RWPE2 (cell line): Measurements from ENCODE around the gene SPATA3.

Experiments used
- ATAC-seq: fragments of 200-7000 bp; cut with Tn5 transposase; 3 replicates; pipeline ENCODE4 v1.9.1; 2021; ENCODE audit warnings: low read depth
- DNase-seq: peaks from one replicate; pipeline ENCODE4 v3.0.0-alpha.2; 2020; ENCODE audit warnings: low spot score
- H3K27ac ChIP-seq: fragments of 450-650 bp; 2 replicates; pipeline ENCODE4 v1.5.1; 2017; ENCODE audit warnings: mild to moderate bottlenecking; ENCODE audit not compliant: poor library complexity, severe bottlenecking
- H3K27me3 ChIP-seq: fragments of 250-450 bp; sonication (Bioruptor Pico); 2 replicates; pipeline ENCODE4 v1.5.1; 2021; ENCODE audit warnings: mild to moderate bottlenecking, moderate library complexity; ENCODE audit not compliant: insufficient read depth, poor library complexity, severe bottlenecking
- H3K36me3 ChIP-seq: fragments of 250-450 bp; sonication (Bioruptor Pico); 2 replicates; pipeline ENCODE4 v1.5.1; 2020; ENCODE audit warnings: low read depth, mild to moderate bottlenecking, moderate library complexity
- H3K4me1 ChIP-seq: fragments of 250-450 bp; sonication (Bioruptor Pico); 2 replicates; pipeline ENCODE4 v1.5.1; 2021; ENCODE audit warnings: mild to moderate bottlenecking, moderate library complexity; ENCODE audit not compliant: insufficient read depth, poor library complexity, severe bottlenecking
- H3K4me3 ChIP-seq: fragments of 250-450 bp; sonication (Bioruptor Pico); 2 replicates; pipeline ENCODE4 v1.5.1; 2021; ENCODE audit warnings: mild to moderate bottlenecking, moderate library complexity; ENCODE audit not compliant: severe bottlenecking
- H3K9me3 ChIP-seq: fragments of 250-450 bp; sonication (Bioruptor Pico); 2 replicates; pipeline ENCODE4 v1.5.1; 2021; ENCODE audit warnings: mild to moderate bottlenecking, moderate library complexity; ENCODE audit not compliant: severe bottlenecking
- TF ChIP-seq, protein P1 (sequence below): fragments of 450-650 bp; IDR thresholded peaks from one replicate; pipeline ENCODE4 v1.5.1; 2017; ENCODE audit warnings: mild to moderate bottlenecking, moderate library complexity; ENCODE audit not compliant: poor library complexity, severe bottlenecking

Gene SPATA3

DNA sequence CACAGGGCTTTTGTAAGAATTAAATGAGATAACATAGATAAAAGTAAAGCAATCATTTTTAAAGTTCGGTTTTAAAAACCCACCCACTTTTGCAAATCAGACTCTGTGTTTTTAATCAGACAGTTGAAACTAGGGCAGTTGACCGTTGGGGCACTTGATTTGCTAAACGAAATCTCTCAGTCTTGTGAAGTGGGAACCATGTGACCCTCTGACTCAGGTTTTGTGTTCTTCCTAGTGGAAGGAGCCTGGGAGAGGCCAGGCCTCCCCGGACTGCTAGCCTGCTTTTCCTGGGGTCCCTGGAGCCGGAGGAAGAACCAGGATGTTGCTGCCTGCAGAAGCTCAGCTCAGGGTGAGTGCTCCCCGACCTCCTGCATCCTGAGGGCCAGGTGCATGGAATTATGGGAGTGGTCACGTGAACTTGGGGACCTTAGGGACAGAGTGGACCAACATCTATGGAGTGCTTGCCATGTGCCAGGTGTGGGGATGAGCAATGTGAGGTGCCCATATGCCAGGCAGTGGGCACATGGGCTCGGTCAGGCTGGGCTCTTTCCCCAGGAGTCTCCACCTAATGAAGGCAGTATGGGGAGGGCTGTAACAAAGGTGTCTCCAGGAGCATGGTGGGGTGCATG is 45.3 kb downstream of the SPATA3 start:
- Histone ChIP-seq H3K4me1 (no peaks in the 10 kb centered on the region), H3K36me3 (no peaks in the 10 kb centered on the region), H3K27ac (no peak overlapping the region), H3K9me3 (no peaks in the 10 kb centered on the region), H3K4me3 (no peak overlapping the region), H3K27me3 (peaks cover 15% of the 10 kb centered on the region)
- ATAC-seq, result no peak
- DNase-seq, result no peak
- TF ChIP-seq, protein P1, sequence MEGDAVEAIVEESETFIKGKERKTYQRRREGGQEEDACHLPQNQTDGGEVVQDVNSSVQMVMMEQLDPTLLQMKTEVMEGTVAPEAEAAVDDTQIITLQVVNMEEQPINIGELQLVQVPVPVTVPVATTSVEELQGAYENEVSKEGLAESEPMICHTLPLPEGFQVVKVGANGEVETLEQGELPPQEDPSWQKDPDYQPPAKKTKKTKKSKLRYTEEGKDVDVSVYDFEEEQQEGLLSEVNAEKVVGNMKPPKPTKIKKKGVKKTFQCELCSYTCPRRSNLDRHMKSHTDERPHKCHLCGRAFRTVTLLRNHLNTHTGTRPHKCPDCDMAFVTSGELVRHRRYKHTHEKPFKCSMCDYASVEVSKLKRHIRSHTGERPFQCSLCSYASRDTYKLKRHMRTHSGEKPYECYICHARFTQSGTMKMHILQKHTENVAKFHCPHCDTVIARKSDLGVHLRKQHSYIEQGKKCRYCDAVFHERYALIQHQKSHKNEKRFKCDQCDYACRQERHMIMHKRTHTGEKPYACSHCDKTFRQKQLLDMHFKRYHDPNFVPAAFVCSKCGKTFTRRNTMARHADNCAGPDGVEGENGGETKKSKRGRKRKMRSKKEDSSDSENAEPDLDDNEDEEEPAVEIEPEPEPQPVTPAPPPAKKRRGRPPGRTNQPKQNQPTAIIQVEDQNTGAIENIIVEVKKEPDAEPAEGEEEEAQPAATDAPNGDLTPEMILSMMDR, result no peak

DNA sequence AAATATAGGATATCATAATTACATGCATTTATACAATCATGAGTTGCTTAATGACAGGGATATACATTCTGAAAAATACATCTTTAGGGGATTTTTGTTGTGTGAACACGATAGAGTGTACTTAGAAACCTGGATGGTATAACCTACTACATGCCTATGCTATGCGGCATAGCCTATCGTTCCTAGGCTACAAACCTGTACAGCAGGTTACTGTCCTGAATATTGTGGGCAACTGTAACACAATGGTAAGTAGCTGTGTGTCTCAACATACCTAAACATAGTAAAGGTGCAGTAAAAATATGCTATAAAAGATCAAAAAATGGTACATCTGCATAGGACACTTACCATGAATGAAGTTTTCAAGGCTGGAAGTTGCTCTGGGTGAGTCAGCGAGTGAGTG is 47.9 kb downstream of the SPATA3 start:
- peaks cover 1% of the 10 kb centered on the region for H3K27me3 ChIP-seq
- H3K4me1 ChIP-seq, result no peaks in the 10 kb centered on the region
- no peak overlapping the region for H3K27ac ChIP-seq
- TF ChIP-seq, protein P1, result no peak
- DNase-seq (no peak), ATAC-seq (no peak)
- no peak overlapping the region for H3K4me3 ChIP-seq
- H3K9me3 ChIP-seq, result no peaks in the 10 kb centered on the region
- no peaks in the 10 kb centered on the region for H3K36me3 ChIP-seq

DNA sequence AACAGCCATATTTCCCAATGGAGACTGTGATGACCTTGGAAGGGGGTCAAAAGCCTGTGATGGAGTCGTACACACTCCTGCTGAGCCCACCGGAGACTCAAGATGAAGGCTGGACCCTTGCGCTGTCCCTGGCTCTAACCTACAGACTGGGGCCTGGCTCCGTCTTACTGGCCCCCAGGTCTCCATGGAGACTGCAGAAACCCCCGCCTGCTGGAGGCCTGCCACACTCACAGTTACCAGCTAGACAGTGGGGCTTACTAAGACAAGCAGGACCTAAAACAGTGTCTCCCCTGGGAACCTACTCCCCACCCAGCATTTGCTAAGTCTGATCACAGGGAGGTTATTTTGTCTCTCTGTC is 51.0 kb downstream of the SPATA3 start:
- DNase-seq (no peak), ATAC-seq (no peak)
- Histone ChIP-seq H3K27ac (no peak overlapping the region), H3K9me3 (no peaks in the 10 kb centered on the region), H3K4me1 (no peaks in the 10 kb centered on the region), H3K36me3 (no peaks in the 10 kb centered on the region), H3K27me3 (no peaks in the 10 kb centered on the region), H3K4me3 (no peak overlapping the region)
- TF ChIP-seq, protein P1, result no peak

DNA sequence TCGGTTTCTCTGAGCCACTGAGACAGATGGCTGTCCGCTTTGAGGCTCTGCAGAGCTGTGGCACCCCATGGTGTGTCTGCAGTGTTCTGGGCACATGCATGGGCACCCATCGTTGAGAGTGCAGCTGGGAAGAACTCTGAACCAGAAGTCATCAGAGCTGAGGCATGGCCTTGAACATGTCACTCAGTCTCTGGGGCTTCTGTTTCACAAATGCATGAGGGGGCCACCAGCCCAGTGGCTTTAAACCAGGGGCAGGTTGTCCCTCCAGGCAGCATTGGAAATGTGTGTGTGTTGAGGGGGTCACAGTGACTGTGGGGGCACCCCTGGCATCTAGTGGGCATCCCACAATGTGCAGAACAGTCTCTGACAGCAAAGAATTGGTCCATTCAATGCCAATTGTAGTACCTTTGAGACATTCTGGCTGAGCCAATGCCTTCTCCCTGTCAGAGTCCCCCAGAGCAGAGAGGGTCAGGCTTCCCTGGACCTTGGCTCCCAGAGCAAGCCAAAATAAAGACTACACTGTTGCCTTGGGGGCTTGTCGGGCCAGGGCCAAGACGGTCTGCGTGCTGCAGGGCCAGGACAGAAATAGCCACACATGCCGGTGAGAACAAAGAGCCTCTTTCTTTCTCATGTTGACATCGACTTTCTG is 51.5 kb downstream of the SPATA3 start:
- no peak for ATAC-seq
- no peaks in the 10 kb centered on the region for H3K36me3 ChIP-seq
- TF ChIP-seq, protein P1, result no peak
- H3K27ac ChIP-seq, result no peak overlapping the region
- no peaks in the 10 kb centered on the region for H3K4me1 ChIP-seq
- no peaks in the 10 kb centered on the region for H3K9me3 ChIP-seq
- no peak overlapping the region for H3K4me3 ChIP-seq
- no peak for DNase-seq
- no peaks in the 10 kb centered on the region for H3K27me3 ChIP-seq
